Bladder microvascular endothelial cell (primary cell): ENCODE results near the gene ATP2B3. TPM values are rescaled to one million over a fixed set of nuclear protein-coding genes. Genes with fewer than 3 reads are reported as not detected.

Experiments
- total RNA-seq: library from RNA; depleted of rRNA; stranded (reverse); fragments of >200 nt; gene quantifications from 2 replicates; pipeline ENCODE4 v1.2.3, GENCODE V29; 2014

Gene ATP2B3
- under 0.01 TPM in 1 of 2 replicates, not detected in the other for total RNA-seq

DNA sequence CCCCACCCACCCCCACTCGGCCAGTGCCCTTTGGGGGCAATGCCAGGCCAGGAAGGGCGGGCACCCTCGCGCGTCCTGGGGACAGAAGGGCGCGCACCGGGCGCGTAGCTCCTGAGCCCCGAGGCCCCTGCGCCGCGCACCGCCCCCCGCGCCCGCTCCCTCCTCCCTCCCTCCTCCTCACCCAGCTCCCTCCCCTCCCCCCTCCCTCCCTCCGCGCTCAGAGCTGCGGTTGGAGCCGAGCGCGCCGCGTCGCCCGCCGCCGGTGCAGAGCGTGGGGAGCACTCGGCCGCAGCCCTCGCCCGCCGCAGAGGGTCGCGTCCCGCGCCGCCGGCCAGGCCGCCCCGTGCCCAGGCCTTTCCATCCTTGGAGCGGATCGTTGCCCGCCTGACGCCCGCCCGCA is at the start of gene ATP2B3:
Gene ATP2B3 (plus strand): TSS at position 220 of the 400 bp plus-strand sequence. CDS start 18,606 bp downstream, outside the sequence.

DNA sequence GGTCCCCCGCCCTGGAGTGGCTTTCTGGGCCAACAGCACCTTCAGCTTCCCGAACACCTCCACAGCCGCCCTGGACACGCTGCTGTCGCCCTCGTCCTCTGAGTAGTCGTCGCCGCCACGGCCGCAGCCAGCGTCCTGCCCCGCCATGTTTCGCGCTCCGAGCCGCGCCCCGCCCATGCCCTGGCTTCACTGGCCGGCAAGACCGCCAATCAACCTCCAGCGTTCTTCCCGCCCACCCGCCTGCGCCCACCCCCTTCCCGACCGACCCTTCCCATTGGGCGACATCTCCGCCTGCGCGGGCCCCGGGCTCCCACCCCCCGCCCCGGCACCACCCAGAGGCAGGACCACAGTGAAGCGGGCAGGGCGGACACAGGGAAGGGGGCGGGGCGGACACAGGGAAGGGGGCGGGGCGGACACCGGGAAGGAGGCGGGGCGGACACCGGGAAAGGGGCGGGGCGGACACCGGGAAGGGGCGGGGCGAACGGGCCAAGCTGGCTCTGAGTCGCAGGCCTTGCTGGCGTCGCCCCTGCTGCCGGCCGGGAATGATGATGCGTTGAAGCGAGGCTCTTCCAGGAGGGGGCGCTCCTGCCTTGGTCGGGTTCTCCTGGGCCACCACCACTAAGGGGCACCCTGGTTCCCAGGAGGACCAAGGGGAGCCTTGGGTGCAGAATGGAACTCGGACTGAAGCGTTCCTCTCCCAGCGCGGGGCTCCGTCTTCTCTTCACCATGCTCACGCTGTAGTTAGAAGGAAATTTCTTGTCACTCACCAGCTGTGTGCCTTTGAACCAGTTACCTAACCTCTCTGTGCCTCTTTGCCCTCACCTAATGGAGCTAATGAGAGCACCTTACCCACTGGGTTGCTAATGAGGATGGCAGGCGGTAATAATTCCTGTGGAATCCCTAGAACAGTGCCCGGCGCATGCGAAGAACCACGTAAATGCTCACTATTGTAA is 46.8 kb upstream of the ATP2B3 start, which contains the start of gene HAUS7:
Gene HAUS7 (minus strand): TSS at position 166 of the 953 bp plus-strand sequence. CDS start 19 bp downstream, at position 147.

DNA sequence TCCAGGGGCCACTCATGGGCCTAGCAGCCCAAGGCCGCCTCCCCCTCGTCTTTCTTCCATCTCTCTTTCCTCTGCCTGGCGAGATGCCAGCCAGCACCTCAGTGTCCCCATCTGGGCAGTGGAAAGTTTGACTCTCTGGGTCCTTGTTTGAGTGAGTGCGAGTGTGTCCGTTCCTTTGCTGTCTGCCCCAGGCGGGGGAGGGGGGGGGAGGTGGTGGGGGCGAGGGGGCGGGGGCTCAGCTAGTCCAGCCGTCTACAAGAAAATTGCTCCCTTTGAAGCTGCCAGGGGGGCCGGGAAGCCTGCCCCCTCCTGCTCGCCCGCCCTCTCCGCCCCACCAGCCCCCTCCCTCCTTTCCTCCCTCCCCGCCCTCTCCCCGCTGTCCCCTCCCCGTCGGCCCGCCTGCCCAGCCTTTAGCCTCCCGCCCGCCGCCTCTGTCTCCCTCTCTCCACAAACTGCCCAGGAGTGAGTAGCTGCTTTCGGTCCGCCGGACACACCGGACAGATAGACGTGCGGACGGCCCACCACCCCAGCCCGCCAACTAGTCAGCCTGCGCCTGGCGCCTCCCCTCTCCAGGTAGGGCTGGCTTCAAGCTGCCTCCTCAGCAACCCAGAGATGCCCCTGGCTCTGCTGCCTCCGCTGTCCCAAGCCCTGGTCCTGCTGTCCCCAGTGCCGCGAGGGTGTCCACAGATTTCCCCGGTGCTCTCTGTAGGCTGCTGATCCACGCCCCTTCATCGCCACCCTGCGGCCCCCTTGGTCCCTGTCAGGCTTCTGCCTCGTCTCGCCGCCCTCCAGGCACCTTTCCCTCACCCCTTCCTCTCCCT is 22.7 kb upstream of the ATP2B3 start, which contains the start of gene BGN:
Gene BGN (plus strand): TSS at position 440 of the 821 bp plus-strand sequence. CDS start 9,652 bp downstream, outside the sequence.

DNA sequence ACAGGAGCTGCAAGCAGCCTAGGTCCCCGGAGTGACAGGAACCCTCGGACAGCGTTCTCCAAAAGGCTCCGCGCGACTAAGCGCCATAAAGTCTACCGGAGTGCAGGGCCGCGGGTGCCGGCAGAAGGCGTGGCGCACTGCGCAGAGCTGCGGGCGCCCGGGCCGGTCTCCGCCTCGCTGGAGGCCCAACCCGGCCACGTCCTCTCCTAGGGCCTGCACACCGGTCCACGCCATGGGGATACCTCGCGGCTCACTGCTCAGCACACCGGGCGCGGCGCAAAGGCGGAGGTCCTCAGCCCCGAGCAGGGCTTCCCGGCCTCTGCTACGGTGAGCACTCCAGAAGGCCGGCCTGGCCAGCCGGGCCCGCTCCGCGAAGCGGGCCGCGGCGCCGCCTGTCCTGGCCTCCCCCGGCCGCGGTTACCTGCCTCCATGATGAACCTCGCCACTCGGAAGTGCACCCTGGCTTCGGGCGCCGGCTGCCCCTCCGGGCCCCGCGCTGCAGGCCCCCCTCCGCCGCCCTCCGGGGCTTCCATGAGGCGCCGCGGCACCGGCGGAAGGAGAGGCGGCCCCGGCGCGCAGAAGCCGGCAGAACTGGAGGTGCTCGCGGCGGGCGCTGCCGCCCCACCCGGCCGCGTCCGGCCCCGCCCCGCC is 81.2 kb downstream of the ATP2B3 start, which contains the start of gene CCNQ:
Gene CCNQ (minus strand): TSS at position 599 of the 651 bp plus-strand sequence. CDS start 66 bp downstream, at position 533.

Other genes starting within 250 kb of the ATP2B3 start
- not detected in 2 replicates for gene PNMA6F, start 195.9 kb upstream of the ATP2B3 start, total RNA-seq
- 2.8 and 5.5 TPM in 2 replicates for gene ZNF275, start 183.5 kb upstream of the ATP2B3 start, total RNA-seq
- not detected in 2 replicates for gene PNMA6E, start 116.3 kb upstream of the ATP2B3 start, total RNA-seq
- under 0.01 and 0.69 TPM in 2 replicates for gene ZFP92, start 106.2 kb upstream of the ATP2B3 start, total RNA-seq
- 2.1 and 7.3 TPM in 2 replicates for gene TREX2, start 71.6 kb upstream of the ATP2B3 start, total RNA-seq
- 15.9 and 21.5 TPM in 2 replicates for gene HAUS7, start 47.1 kb upstream of the ATP2B3 start, total RNA-seq
- 4.4 and 81.7 TPM in 2 replicates for gene BGN, start 22.7 kb upstream of the ATP2B3 start, total RNA-seq
- 28.4 and 38.2 TPM in 2 replicates for gene CCNQ, start 81.5 kb downstream of the ATP2B3 start, total RNA-seq
- gene DUSP9, start 129.6 kb downstream of the ATP2B3 start, total RNA-seq: under 0.01 and 0.13 TPM in 2 replicates
- not detected in 2 replicates for gene PNCK, start 156.2 kb downstream of the ATP2B3 start, total RNA-seq
- 1.6 and 5.5 TPM in 2 replicates for gene SLC6A8, start 170.3 kb downstream of the ATP2B3 start, total RNA-seq
- gene BCAP31, start 206.7 kb downstream of the ATP2B3 start, total RNA-seq: 200 and 266 TPM in 2 replicates
- 7.0 and 15.4 TPM in 2 replicates for gene ABCD1, start 207.2 kb downstream of the ATP2B3 start, total RNA-seq
- 2.9 and 20.6 TPM in 2 replicates for gene PLXNB3, start 246.6 kb downstream of the ATP2B3 start, total RNA-seq